Suprapubic skin (tissue), 4 donors: ENCODE results near the gene TMEM164. TPM values are rescaled to one million over a fixed set of nuclear protein-coding genes. Genes with fewer than 3 reads are reported as not detected.

Source experiments
- DNase-seq, 2 donors: peaks; one replicate each; pipeline ENCODE4 v3.0.0-alpha.2; 2019; ENCODE audit warnings: low spot score in 2 of 2
- H3K27ac ChIP-seq: fragments of 200-600 bp; sonication (generic); one replicate; pipeline ENCODE4 v1.5.1; 2019
- H3K27me3 ChIP-seq: fragments of 200-600 bp; sonication (generic); one replicate; pipeline ENCODE4 v1.5.1; 2019
- H3K36me3 ChIP-seq: fragments of 200-600 bp; sonication (generic); one replicate; pipeline ENCODE4 v1.5.1; 2019
- H3K4me1 ChIP-seq: fragments of 200-600 bp; sonication (generic); one replicate; pipeline ENCODE4 v1.5.1; 2019
- H3K4me3 ChIP-seq: fragments of 200-600 bp; sonication (generic); one replicate; pipeline ENCODE4 v1.5.1; 2019; ENCODE audit warnings: mild to moderate bottlenecking
- H3K9me3 ChIP-seq: fragments of 200-600 bp; sonication (generic); one replicate; pipeline ENCODE4 v1.5.1; 2019
- CTCF ChIP-seq, 2 donors: fragments of 200-600 bp in 1 of 2; fragments of 450-650 bp in 1 of 2; sonication (generic) in 1 of 2; IDR thresholded peaks; one replicate each; pipeline ENCODE4 v1.5.1; 2016 to 2019; ENCODE audit warnings: antibody characterized with exemption in 2 of 2, mild to moderate bottlenecking in 1 of 2, moderate library complexity in 1 of 2
- EP300 ChIP-seq: sonication (generic); formaldehyde crosslinking; IDR thresholded peaks from one replicate; pipeline ENCODE4 v1.6.1; 2017; ENCODE audit warnings: antibody characterized with exemption
- POLR2A ChIP-seq, 2 donors: fragments of 450-650 bp; IDR thresholded peaks; one replicate each; pipeline ENCODE4 v1.6.1; 2017; ENCODE audit warnings: antibody characterized with exemption in 2 of 2, mild to moderate bottlenecking in 2 of 2, moderate library complexity in 2 of 2
- POLR2AphosphoS5 ChIP-seq, 3 donors: sonication (generic); formaldehyde crosslinking; IDR thresholded peaks; one replicate each; pipeline ENCODE4 v1.6.1; 2017; ENCODE audit warnings: antibody characterized with exemption in 3 of 3
- WGBS: methylation state at CpG from one replicate; pipeline ENCODE4 v1.1.5; 2018; 5-methylcytosine and 5-hydroxymethylcytosine counted together
- total RNA-seq, 4 donors: library from RNA; depleted of rRNA; stranded (reverse); fragments of >200 nt; gene quantifications; one replicate each; pipeline ENCODE4 v1.1.0, GENCODE V29; 2016

The TMEM164 gene
- total RNA-seq, 4 donors from 2014 or later = 35.5 to 71.2 (median 58.7) TPM

GRCh38 chrX:110022599-110023448 is 19.9 kb downstream of the TMEM164 start:
- H3K9me3 ChIP-seq = no peaks in the 10 kb centered on the region
- DNase-seq = no peak
- no peak overlapping the region for H3K4me3 ChIP-seq
- peaks cover 25% of the 10 kb centered on the region for H3K4me1 ChIP-seq
- H3K27ac ChIP-seq = no peak overlapping the region
- 50% methylated on average over 5 of the region's 5 CpGs for WGBS
- TF ChIP-seq POLR2AphosphoS5 (IDR thresholded peaks at IDR 0.05) = no peak
- no peak for TF ChIP-seq CTCF (IDR thresholded peaks at IDR 0.05)
- no peak for TF ChIP-seq POLR2A (IDR thresholded peaks at IDR 0.05)
- no peak for TF ChIP-seq EP300
- no peaks in the 10 kb centered on the region for H3K36me3 ChIP-seq
- H3K27me3 ChIP-seq = no peaks in the 10 kb centered on the region

GRCh38 chrX:110025395-110025794 is 22.5 kb downstream of the TMEM164 start:
- peak overlapping the region; percentile 73 for H3K27ac ChIP-seq
- WGBS = 64% methylated on average over 1 of the region's 1 CpG

GRCh38 chrX:110026099-110026844 is 23.4 kb downstream of the TMEM164 start:
- WGBS = 44% methylated on average over 9 of the region's 9 CpGs
- peak overlapping the region; percentile 73 for H3K27ac ChIP-seq

More at GRCh38 chrX:110025395-110025794, 22.5 kb downstream of the TMEM164 start:
- no peak for TF ChIP-seq POLR2A (IDR thresholded peaks at IDR 0.05)
- no peak for TF ChIP-seq POLR2AphosphoS5 (IDR thresholded peaks at IDR 0.05)
- TF ChIP-seq EP300 = no peak
- H3K9me3 ChIP-seq = no peaks in the 10 kb centered on the region
- no peak for DNase-seq
- no peaks in the 10 kb centered on the region for H3K27me3 ChIP-seq
- H3K4me3 ChIP-seq = no peak overlapping the region
- no peaks in the 10 kb centered on the region for H3K36me3 ChIP-seq
- H3K4me1 ChIP-seq = peaks cover 25% of the 10 kb centered on the region

GRCh38 chrX:110032534-110033147 is 29.7 kb downstream of the TMEM164 start:
- H3K9me3 ChIP-seq = no peaks in the 10 kb centered on the region
- H3K36me3 ChIP-seq = no peaks in the 10 kb centered on the region
- no peaks in the 10 kb centered on the region for H3K27me3 ChIP-seq
- no peak overlapping the region for H3K27ac ChIP-seq
- DNase-seq = no peak
- TF ChIP-seq CTCF (IDR thresholded peaks at IDR 0.05) (no peak), POLR2AphosphoS5 (IDR thresholded peaks at IDR 0.05) (no peak), EP300 (no peak), POLR2A (IDR thresholded peaks at IDR 0.05) (no peak)
- H3K4me1 ChIP-seq = no peaks in the 10 kb centered on the region
- 41% methylated on average over 3 of the region's 3 CpGs for WGBS
- no peak overlapping the region for H3K4me3 ChIP-seq

More at GRCh38 chrX:110026099-110026844, 23.4 kb downstream of the TMEM164 start:
- TF ChIP-seq POLR2A (IDR thresholded peaks at IDR 0.05) = no peak
- no peak for TF ChIP-seq POLR2AphosphoS5 (IDR thresholded peaks at IDR 0.05)
- TF ChIP-seq CTCF (IDR thresholded peaks at IDR 0.05) = no peak
- TF ChIP-seq EP300 = no peak
- Histone ChIP-seq H3K36me3 (no peaks in the 10 kb centered on the region), H3K9me3 (no peaks in the 10 kb centered on the region), H3K4me1 (peaks cover 23% of the 10 kb centered on the region), H3K4me3 (no peak overlapping the region), H3K27me3 (no peaks in the 10 kb centered on the region)
- no peak for DNase-seq

GRCh38 chrX:110034036-110034435 is 31.1 kb downstream of the TMEM164 start:
- Histone ChIP-seq H3K9me3 (no peaks in the 10 kb centered on the region), H3K27me3 (no peaks in the 10 kb centered on the region), H3K4me3 (no peak overlapping the region), H3K36me3 (no peaks in the 10 kb centered on the region), H3K27ac (no peak overlapping the region), H3K4me1 (no peaks in the 10 kb centered on the region)
- TF ChIP-seq POLR2AphosphoS5 (IDR thresholded peaks at IDR 0.05) (no peak), CTCF (IDR thresholded peaks at IDR 0.05) (no peak), POLR2A (IDR thresholded peaks at IDR 0.05) (no peak), EP300 (no peak)
- DNase-seq = no peak
- WGBS = 83% methylated on average over 2 of the region's 2 CpGs
